ENCODE measurements around the gene AP2A2. TPM values are rescaled to one million over a fixed set of nuclear protein-coding genes. Genes with fewer than 3 reads are reported as not detected.

AP2A2 gene
- total RNA-seq, 1 donor from 2014 or later = 58.7 TPM

DNA sequence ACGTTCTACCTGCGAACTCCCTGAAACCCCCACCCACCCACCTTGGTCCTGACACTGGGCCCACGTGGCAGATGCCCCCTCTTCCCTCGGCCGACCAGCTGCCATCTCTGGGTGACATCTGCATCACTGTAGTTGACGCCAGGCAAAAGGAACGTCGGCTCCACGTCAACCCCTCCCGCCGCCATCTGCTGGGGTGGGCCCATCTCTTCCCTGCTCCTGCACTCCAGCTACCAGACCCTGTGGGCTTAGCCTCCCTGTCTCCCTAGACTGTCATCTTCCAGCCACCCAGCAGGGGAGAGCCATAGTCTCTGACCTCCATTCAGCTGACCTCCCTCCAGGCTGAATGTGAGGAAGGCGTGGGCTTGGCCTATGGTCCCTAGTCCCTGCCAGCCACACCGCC is 36.4 kb upstream of the AP2A2 start:
- intact Hi-C loops (cut with DNase I) = no loop called here
- H3K36me3 ChIP-seq = no peaks in the 10 kb centered on the region
- no peaks in the 10 kb centered on the region for H3K9me3 ChIP-seq
- no peak overlapping the region for H3K27ac ChIP-seq
- DNase-seq (ENCODE audit: extremely low spot score in 2 of 2) = no peak
- no peak overlapping the region for H3K4me3 ChIP-seq
- TF ChIP-seq, protein P1, sequence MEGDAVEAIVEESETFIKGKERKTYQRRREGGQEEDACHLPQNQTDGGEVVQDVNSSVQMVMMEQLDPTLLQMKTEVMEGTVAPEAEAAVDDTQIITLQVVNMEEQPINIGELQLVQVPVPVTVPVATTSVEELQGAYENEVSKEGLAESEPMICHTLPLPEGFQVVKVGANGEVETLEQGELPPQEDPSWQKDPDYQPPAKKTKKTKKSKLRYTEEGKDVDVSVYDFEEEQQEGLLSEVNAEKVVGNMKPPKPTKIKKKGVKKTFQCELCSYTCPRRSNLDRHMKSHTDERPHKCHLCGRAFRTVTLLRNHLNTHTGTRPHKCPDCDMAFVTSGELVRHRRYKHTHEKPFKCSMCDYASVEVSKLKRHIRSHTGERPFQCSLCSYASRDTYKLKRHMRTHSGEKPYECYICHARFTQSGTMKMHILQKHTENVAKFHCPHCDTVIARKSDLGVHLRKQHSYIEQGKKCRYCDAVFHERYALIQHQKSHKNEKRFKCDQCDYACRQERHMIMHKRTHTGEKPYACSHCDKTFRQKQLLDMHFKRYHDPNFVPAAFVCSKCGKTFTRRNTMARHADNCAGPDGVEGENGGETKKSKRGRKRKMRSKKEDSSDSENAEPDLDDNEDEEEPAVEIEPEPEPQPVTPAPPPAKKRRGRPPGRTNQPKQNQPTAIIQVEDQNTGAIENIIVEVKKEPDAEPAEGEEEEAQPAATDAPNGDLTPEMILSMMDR (IDR thresholded peaks at IDR 0.05) = no peak
- no peak for TF ChIP-seq POLR2A (IDR thresholded peaks at IDR 0.05)
- no peak for TF ChIP-seq POLR2AphosphoS5 (IDR thresholded peaks at IDR 0.05; ENCODE audit: insufficient read depth in 1 of 2, low read depth in 1 of 2)
- H3K27me3 ChIP-seq = no peaks in the 10 kb centered on the region
- no peaks in the 10 kb centered on the region for H3K4me1 ChIP-seq

DNA sequence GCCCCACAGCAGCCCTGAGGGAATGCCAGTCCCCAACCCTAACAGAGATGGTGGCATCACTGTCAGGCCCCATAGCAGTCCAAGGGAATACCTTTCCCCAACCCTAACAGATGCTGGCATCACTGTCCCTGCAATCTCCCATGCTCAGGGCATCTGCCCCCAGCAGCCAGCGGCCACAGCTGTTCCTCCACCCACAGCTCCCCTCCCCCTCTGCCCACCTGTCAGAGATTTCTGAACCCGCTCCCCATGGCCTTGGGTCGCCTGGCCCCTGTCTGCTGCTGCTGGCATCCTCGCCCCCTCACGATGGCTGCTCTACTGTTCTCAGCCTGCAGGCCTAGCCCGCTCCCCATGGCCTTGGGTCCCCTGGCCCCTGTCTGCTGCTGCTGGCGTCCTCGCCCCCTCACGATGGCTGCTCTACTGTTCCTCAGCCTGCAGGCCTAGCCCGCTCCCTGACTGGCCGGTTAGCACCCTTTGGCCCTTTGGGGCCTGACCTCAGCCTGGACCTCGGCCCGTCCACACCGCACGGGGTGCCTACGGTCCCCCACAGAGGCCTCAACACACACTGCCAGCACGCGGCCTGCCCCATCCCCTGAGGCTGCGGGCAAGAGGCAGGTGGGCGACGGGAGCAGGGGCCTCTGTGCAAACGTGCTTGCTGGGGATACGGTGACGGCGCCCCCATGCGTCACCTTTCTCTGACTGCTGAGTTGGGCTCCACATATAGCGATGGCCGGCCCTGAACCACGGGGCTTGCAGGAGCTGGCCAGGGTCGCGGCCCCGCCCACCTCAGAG is 35.8 kb upstream of the AP2A2 start:
- H3K36me3 ChIP-seq = no peaks in the 10 kb centered on the region
- no peak for DNase-seq (ENCODE audit: extremely low spot score in 2 of 2)
- no peak overlapping the region for H3K4me3 ChIP-seq
- H3K27me3 ChIP-seq = no peaks in the 10 kb centered on the region
- no peaks in the 10 kb centered on the region for H3K4me1 ChIP-seq
- intact Hi-C loops (cut with DNase I) = no loop called here
- H3K9me3 ChIP-seq = no peaks in the 10 kb centered on the region
- no peak overlapping the region for H3K27ac ChIP-seq
- no peak for TF ChIP-seq POLR2AphosphoS5 (IDR thresholded peaks at IDR 0.05; ENCODE audit: insufficient read depth in 1 of 2, low read depth in 1 of 2)
- no peak for TF ChIP-seq POLR2A (IDR thresholded peaks at IDR 0.05)
- TF ChIP-seq, protein P1 (IDR thresholded peaks at IDR 0.05) = no peak

DNA sequence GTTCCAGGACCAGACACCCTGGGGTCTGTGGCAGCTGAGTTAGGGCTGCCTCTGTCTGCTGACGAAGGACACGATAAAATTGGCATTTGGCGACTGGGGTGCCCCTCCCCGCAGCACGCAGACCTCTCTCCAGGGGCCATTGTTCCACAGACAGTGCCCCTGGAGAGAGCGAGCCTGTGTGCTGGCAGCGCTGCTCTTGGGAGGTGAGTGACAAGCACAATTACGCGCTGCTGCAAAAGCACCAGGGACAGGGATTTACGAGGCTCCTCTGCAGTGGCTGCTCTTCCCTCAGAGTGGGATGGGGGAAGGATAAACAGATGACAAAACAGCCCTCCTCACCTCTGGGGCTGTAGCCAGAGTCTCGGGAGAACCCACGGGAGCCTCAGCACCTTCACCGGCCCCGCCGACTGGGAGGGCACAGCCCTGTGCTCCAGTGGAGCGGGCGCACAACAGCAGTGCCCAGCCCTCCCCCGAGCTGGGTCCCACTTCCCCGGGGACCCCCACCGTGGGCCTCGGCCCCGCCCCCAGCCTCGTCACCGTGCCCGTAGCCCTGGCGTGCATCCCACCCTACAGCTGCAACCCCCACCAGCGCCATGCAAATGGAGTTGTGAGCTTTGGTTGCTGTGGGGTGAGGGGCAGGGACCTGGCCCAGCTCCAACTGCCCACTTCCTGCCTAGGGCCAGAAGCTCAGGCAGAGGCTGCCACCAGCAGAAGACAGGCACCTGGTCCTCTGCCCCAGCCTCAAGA is 34.7 kb upstream of the AP2A2 start:
- Histone ChIP-seq H3K27ac (no peak overlapping the region), H3K4me1 (no peaks in the 10 kb centered on the region), H3K9me3 (no peaks in the 10 kb centered on the region), H3K27me3 (no peaks in the 10 kb centered on the region), H3K36me3 (no peaks in the 10 kb centered on the region), H3K4me3 (no peak overlapping the region)
- no peak for TF ChIP-seq POLR2A (IDR thresholded peaks at IDR 0.05)
- TF ChIP-seq, protein P1 (IDR thresholded peaks at IDR 0.05) = no peak
- no peak for TF ChIP-seq POLR2AphosphoS5 (IDR thresholded peaks at IDR 0.05; ENCODE audit: insufficient read depth in 1 of 2, low read depth in 1 of 2)
- DNase-seq (ENCODE audit: extremely low spot score in 2 of 2) = no peak
- intact Hi-C loops (cut with DNase I) = no loop called here

DNA sequence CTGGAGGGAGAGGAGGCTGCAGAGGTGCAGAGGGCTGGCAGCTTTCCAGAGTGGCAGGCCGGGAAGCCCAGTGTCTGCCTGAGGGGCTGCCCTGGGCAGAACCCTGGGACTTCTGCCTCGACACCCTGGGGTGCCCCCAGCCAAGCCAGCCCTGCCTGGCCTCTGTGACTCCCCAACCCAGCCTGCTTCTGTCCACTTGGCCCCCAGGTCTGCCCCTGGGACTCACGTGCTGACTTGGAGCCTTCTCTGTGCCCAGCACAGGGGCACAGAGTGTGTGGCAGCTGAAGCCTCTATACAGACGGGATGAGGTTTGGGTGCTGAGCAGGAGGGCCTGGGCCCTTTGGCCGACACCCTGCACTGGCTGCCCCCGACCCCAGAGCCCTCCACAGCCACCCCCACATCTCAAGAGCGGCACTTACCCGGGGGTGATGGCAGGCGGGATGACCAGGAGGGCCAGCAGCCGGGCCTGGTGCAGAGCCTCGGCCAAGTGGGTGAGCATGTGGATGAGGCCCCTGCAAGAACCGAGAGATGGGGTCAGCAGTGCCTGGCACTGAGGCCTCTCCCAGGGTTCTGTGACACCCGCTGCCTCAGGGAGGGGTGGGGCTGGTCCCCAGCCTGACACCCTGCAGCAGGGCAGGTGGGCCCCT is 32.5 kb upstream of the AP2A2 start:
- Histone ChIP-seq H3K4me1 (no peaks in the 10 kb centered on the region), H3K9me3 (no peaks in the 10 kb centered on the region), H3K4me3 (no peak overlapping the region), H3K27ac (no peak overlapping the region), H3K27me3 (no peaks in the 10 kb centered on the region), H3K36me3 (no peaks in the 10 kb centered on the region)
- no peak for DNase-seq (ENCODE audit: extremely low spot score in 2 of 2)
- intact Hi-C loops (cut with DNase I) = no loop called here
- TF ChIP-seq, protein P1 (IDR thresholded peaks at IDR 0.05) = no peak
- TF ChIP-seq POLR2AphosphoS5 (IDR thresholded peaks at IDR 0.05; ENCODE audit: insufficient read depth in 1 of 2, low read depth in 1 of 2) (no peak), POLR2A (IDR thresholded peaks at IDR 0.05) (no peak)

Measured in vagina (tissue), 2 donors.